Stimulated activated CD8-positive, alpha-beta memory T cell treated with anti-CD3 and anti-CD28 coated beads, Interleukin-15, amount 100 ng/mL, for 48 hours (primary cell): ENCODE measurements around the gene OGG1.

Source experiments
- DNase-seq, 2 donors: peaks; one replicate each; pipeline ENCODE4 v3.0.0-alpha.2; 2020; ENCODE audit warnings: low read depth in 2 of 2

OGG1 gene

DNA sequence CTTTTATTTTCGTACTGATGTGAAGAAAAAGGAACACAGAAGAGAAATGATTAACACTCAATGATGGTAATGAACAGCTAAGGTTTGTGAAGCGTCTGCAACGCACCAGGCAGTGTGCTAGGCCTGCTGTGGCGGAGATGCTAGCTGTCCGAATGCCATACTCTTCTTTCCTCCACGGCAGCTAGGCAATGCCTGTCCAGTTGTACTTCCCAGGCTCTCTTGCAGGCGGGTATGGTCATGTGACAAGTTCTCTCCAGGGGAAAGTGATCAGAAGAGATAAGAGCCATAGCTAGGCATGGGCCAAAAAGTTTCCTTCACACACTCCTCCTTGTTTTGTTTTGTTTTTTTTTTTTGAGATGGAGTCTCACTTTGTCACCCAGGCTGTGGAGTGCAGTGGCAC lies 35.9 kb downstream of the OGG1 start:
- DNase-seq = no peak

DNA sequence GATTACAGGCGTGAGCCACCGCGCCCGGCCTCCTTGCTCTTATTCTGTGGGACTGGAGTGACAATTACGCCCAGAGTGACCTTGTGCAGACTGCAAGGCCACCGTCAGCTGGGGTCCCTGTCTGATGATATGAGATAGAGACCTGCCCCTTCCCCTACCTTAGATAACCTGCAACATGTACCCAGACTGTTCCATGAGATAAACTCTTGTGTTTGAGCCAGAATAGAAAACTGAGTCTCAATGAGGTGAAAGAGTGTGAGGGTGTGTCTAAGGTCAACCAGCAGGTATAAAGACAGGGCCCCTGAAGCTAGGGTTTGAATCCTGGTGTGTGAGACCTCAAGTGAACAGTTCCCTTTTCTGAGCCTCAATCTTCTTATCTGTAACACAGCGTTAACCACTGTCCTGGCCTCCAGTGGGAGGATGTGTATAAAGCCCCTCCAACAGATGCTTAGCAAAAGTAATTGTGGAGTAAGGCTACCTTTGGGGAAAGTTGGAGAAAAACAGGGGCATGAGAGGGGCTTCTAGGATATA lies 36.5 kb downstream of the OGG1 start:
- no peak for DNase-seq

DNA sequence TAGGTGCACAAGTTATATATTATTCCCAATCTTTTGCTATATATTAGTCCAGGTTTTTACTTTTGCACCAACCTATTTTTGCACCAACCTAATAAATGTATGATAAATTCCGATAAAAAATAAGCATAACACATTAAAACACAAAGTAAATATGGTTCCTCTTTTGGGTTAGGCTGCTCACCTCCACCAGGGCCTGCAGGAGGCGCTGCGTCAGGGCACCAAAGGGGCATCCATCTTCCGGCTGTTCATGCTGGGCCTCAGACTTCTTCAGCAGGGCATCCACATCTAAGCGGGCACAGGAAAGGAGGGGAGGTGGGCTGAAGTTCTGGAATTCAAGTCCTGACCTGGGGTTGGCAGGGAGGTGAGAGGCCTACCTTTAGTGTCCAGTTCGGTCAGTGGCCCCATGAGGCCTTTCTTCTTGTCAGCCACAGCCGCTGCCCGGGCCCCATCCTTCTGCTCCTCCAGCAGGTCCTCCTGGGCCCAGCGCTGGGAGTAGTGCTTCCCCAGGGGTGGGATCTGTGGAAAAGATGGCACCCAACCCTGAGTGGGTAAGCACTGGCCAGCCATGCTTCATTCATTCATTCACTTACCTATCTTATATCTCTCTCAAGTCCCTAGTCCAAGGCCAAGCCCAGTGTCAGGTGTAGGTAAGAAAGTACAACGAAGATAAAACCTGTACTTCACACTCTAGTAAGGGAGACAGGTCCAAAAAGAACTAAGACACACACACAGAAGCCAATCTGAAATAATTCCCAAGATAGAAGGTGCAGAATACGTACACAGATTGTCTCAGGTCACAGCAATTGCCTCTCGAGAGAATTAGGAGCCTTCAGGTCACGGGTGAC lies 37.3 kb downstream of the OGG1 start:
- no peak for DNase-seq

DNA sequence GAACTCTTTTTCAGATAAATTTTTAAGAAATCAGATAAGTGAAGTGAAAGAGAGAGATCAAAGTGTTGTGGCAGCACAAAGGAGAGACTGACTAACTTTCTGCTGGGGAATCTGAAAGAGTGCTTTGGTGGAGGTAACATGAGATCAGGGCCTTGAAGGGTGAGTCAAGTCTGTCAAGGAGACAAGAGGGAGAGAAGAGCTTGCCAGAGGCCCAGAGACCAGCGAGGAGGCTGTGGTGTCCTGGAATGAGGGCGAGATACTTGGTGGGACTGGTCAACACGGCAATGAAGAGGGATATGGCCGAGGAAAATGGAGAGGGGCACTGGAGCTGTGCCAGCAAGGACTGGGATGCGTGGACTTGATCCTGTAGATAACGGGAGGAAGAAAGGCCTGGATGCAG lies 38.0 kb downstream of the OGG1 start:
- no peak for DNase-seq

DNA sequence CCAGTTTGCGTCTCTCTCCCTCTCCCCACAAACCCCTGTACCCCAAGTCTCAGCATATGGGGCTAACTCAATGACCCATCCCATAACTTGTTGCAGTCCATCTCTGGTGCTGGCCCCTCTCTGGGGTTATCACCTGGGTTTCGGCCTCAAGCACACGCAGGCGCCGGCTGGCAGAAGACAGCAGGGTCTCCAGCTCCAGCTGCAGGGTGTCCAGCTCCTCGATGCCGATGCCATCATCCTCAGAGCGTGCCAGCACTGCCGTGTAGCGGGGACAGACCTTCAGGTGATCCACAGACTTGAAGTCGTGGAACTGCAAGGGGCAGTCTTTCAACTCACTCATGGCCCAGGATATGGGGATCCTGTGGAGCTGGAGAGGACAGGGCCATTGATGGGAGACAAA lies 41.4 kb downstream of the OGG1 start:
- no peak for DNase-seq

DNA sequence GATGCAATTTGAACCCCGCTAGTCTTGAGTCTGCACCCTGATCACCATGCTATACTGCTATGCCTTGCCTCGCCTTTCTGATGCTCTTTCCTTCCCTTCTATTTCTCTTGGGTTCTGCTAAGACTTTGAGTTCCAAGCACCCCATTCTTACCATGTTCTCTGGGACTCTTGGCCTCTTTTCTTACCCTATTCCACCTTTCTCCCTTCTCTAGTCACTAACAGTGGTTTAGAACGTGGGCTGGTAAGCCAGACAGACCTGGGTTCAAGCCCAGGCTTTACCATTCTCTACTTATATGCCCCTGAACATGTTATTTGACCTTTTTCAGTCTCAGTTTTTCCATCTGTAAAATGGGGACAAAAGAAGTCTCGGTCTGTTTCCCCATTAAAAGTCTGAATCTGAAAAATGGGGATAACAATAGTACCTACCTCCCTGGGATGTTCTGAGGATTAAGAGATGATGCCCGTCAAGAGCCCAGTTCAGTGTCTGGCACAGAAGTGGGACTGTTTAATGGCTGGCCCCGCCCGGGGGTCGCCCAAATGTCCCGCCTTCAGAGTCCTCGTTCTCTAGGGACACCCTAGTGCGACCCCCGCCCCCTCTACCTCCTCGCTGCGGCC lies 42.1 kb downstream of the OGG1 start:
- DNase-seq = no peak

DNA sequence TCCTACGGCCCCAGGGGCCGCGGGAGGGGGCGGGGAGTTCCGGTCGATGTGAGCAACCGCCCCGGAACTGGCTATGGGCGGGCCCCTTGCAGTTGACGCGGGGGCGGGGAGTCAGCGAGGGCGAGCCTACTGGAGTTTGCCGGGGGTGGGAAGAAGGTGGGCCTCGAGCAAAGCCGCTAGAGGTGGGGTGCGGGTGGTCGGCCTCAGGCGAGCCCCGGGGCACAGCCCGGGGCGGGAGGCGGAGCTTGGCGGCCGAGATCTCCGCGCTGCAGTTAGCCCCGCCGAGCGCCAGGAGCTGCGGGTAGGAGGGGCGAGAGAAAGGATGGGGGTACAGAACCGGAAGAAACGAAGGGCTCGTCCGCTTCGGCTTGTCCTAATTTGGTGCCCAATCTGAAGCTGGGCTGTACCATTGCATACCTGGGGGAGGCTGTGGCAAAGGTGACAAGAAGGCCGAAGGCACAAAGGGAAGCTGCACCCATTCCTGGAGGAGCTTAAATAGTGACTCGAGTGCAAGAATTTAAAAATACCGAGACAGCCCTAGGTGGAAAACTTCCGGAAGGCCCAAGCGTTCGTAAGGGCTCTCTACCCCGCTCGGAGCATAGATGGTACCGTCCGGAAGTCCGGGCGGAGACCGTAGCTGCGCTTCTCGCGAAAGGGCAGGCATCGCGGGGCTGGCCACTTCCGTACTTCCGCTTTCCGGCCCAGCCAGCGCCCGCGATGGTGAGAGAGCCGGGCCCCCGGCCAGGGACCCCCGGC lies 42.8 kb downstream of the OGG1 start, which contains the start of the genes ARPC4 and TADA3:
Gene ARPC4 (plus strand): TSS at position 678 of the 756 bp plus-strand sequence. CDS start 40 bp downstream, at position 718.
Gene TADA3 (minus strand): TSS at position 69 of the 756 bp plus-strand sequence. CDS start 1,007 bp downstream, outside the sequence.
- peak; percentile 88 for DNase-seq

DNA sequence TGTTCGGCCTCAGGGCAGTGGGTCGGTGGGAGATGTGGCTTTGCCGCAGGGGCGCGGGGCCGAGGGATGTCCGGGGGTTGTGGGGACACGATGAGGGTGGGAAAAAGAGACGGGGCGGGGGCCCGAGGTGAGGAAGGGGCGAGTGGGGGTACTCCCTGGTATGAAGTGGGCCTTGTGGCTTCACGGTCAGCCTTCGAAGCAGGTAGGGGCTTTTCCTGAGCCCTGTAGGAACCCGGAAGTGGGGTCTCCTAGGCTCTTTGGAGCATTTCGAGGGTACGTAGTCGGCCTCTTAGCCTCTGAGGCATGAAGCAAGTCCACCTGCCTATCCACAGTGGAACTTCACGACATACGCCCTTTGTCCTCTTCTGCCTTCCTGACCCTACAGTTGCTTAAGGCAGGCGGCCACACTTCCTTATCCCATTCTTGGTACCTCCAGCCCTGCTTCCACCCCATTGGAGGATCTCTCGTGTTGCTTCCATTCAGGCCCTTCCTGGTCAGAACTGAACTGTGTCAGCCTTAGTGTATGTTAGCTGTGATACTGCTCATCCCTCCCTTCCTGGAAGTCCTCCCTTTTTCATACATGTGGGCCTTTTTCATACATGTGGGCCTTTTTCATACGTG lies 43.5 kb downstream of the OGG1 start:
- DNase-seq = no peak

DNA sequence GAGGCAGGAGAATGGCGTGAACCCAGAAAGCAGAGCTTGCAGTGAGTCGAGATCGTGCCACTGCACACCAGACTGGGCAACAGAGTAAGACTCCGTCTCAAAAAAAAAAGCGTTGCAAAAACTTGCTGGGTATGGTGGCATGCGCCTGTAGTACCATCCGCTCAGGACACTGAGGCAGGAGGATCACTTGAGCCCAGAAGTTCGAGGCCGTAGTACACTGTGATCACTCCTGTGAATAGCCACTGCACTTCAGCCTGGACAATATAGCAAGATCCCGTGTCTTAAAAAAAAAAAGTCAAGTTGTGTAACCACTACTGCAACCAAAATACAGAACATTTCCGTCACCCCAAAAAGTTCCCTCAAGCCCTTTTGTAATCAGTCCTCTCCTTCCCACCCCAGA lies 44.6 kb downstream of the OGG1 start:
- DNase-seq = no peak

DNA sequence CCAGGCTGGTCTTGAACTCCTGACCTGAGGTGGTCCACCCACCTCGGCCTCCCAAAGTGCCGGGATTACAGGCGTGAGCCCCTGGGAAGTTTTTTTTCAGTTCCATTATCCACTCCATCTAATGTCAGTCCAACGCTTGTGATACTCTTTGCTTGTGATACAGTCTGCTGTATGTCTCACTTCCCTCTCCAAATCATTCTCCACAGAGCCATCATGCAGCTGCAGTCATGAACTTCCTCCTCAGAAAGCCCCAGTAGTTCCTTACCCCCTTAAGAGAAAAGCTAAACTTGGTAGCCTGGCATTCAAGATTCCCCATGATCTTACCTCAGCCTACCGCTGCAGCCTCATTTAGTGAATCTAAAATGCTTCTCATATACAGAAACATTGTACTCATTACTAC lies 45.5 kb downstream of the OGG1 start:
- no peak for DNase-seq

DNA sequence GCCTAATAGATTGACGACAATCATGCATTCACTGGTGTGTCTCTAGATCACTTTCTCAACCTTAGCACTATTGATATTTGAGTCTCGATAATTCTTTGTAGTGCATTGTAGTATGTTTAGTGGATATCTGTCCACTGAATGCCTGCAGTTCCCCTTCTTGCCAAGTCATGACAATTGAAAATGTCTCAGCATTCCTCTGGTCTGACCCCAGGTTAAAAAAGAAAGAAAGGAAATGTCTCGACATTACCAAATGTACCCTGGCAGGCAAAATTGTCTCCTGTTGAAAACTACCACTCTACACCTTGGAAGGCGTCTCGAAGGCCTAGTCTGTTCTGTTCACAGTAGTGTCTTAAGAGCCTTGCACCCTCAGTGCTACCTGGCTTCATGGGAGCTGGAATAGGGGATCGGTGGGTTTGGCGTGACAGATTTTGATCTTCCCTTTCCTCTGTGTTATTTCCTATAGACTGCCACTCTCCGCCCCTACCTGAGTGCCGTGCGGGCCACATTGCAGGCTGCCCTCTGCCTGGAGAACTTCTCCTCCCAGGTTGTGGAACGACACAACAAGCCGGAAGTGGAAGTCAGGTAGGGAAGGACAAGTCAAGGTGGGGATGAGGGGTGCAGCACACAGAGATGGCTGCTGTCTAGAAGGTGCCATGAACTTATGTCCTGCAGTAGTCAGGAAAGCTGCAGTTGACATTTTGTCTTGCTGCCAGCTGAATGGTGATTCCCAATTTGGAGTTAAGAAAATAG lies 47.6 kb downstream of the OGG1 start:
- DNase-seq = no peak

DNA sequence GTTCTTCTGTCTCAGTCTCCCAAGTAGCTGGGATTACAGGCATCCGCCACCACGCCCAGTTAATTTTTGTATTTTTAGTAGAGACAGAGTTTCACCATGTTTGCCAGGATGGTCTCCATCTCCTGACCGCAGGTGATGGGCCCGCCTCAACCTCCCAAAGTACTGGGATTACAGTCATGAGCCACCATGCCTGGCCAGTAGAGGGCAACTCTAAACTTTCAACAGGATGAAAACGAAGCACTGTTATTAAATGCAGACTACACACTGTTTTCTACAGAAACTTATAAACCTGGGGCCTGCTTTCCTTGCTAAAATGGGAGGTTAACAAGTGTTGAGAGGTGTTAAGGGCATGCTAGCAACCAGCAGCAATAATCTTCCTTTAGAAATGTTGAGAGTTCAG lies 50.8 kb downstream of the OGG1 start:
- DNase-seq = no peak

DNA sequence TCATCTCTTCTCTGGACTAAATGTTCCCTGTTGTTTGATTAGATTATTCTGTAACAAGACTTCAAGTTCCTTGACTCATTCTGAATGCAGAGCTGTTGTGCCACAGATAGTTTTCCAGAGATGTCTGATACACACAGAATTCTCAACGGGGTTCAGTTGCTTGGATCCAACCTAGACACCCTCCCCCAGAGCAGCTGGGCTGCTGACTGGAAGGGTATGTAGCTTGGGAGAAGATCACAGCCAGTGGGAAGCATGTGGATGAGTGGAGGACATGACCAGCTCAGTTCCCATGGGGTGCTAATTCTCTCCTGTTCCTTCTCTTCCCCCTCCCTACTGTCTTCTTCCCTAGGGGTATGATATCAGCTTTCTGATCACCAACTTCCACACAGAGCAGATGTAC lies 53.7 kb downstream of the OGG1 start:
- DNase-seq = no peak

DNA sequence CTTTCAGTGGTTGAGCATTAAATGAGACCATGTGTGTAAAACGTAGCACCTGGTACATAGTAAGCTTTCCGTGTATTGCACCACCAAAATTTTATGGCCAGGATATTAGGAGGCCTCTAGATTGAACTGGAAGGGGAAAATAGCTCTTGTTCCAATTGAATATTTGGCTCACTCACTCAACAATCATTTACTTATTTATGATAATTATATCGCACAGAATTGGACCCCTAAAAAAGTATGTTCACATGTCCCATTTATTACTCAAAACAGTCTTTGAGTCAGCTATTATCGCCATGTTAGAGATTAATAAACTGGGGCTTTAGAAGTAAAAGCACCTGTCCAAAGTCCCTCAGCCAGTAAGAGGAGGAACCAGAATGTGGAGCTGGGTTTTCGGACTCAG lies 55.2 kb downstream of the OGG1 start:
- DNase-seq = no peak

DNA sequence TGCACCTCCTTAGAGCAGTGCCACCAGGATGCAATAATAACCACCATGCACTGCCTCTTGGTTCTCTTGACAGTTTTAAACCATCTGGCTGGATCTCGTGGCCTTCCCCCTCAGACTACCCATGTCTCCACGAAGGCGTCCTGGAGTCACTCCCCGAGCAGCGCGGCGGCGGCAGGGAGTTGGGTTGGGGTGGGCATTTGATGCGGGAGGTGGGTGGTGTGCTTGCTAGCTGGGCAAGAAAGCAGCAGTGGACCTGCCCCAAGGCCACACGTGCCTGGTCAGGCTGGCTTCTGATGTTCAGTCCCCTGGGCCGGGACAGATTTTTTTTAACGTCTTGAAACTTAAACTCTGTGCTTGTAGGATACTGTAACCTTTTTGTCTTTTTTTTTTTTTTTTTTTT lies 56.4 kb downstream of the OGG1 start:
- no peak for DNase-seq
